ENCODE measurements around the gene KLHDC8B. TPM values are rescaled to one million over a fixed set of nuclear protein-coding genes. Genes with fewer than 3 reads are reported as not detected.

KLHDC8B gene
- total and polyA plus RNA-seq, 2 experiments from 2014 or later, result 72.0 to 86.4 TPM

GRCh38 chr3:49148159-49148558, 23.2 kb upstream of the KLHDC8B start:
- 84% methylated on average over 3 of the region's 5 CpGs for WGBS (ENCODE audit: low lambda C conversion rate, missing lambda C conversion rate)
- no peak overlapping the region for H3K4me2 ChIP-seq
- no peak overlapping the region for H3K27ac ChIP-seq

GRCh38 chr3:49151610-49152009, 19.8 kb upstream of the KLHDC8B start:
- H3K36me3 ChIP-seq (replicated peaks; ENCODE audit: insufficient read depth, low read depth), result no peaks in the 10 kb centered on the region
- H3K27ac ChIP-seq, result no peak overlapping the region
- H3K9me2 ChIP-seq (replicated peaks; ENCODE audit: insufficient read depth), result no peaks in the 10 kb centered on the region
- no peak for TF ChIP-seq EZH2phosphoT487 (IDR thresholded peaks at IDR 0.05; ENCODE audit: low read depth, severe bottlenecking, unreplicated experiment)
- TF ChIP-seq CTCF (IDR thresholded peaks at IDR 0.05; ENCODE audit: poor library complexity), result no peak
- TF ChIP-seq EZH2 (IDR thresholded peaks at IDR 0.05; ENCODE audit: borderline replicate concordance), result no peak
- H3K9me3 ChIP-seq (ENCODE audit: low read depth), result no peaks in the 10 kb centered on the region
- H2AFZ ChIP-seq, result no peak overlapping the region
- no peaks in the 10 kb centered on the region for H4K20me1 ChIP-seq (ENCODE audit: insufficient read depth, poor library complexity, severe bottlenecking)
- H3K4me2 ChIP-seq, result no peak overlapping the region
- 83% methylated on average over 2 of the region's 2 CpGs for WGBS (ENCODE audit: low lambda C conversion rate, missing lambda C conversion rate)
- peak; percentile 2 for DNase-seq (ENCODE audit: low spot score)
- H3K27me3 ChIP-seq, result no peaks in the 10 kb centered on the region
- no peaks in the 10 kb centered on the region for H3K79me2 ChIP-seq
- H3K4me3 ChIP-seq, result no peak overlapping the region
- H3K4me1 ChIP-seq (ENCODE audit: insufficient read depth), result no peaks in the 10 kb centered on the region

More at GRCh38 chr3:49148159-49148558, 23.2 kb upstream of the KLHDC8B start:
- no peaks in the 10 kb centered on the region for H3K9me3 ChIP-seq (ENCODE audit: low read depth)
- H3K4me3 ChIP-seq, result no peak overlapping the region
- H3K4me1 ChIP-seq (ENCODE audit: insufficient read depth), result no peaks in the 10 kb centered on the region
- no peaks in the 10 kb centered on the region for H3K36me3 ChIP-seq (replicated peaks; ENCODE audit: insufficient read depth, low read depth)
- TF ChIP-seq EZH2phosphoT487 (IDR thresholded peaks at IDR 0.05; ENCODE audit: low read depth, severe bottlenecking, unreplicated experiment) (no peak), CTCF (IDR thresholded peaks at IDR 0.05; ENCODE audit: poor library complexity) (no peak), EZH2 (IDR thresholded peaks at IDR 0.05; ENCODE audit: borderline replicate concordance) (no peak)
- no peaks in the 10 kb centered on the region for H3K79me2 ChIP-seq
- H2AFZ ChIP-seq, result no peak overlapping the region
- no peak for DNase-seq (ENCODE audit: low spot score)
- no peaks in the 10 kb centered on the region for H4K20me1 ChIP-seq (ENCODE audit: insufficient read depth, poor library complexity, severe bottlenecking)
- no peaks in the 10 kb centered on the region for H3K27me3 ChIP-seq
- no peaks in the 10 kb centered on the region for H3K9me2 ChIP-seq (replicated peaks; ENCODE audit: insufficient read depth)

- Histone ChIP-seq H3K36me3 (replicated peaks; ENCODE audit: insufficient read depth, low read depth) (no peaks in the 10 kb centered on the region), H4K20me1 (ENCODE audit: insufficient read depth, poor library complexity, severe bottlenecking) (no peaks in the 10 kb centered on the region), H3K4me2 (no peak overlapping the region), H3K27ac (no peak overlapping the region), H3K9me3 (ENCODE audit: low read depth) (no peaks in the 10 kb centered on the region), H3K27me3 (no peaks in the 10 kb centered on the region), H3K9me2 (replicated peaks; ENCODE audit: insufficient read depth) (no peaks in the 10 kb centered on the region), H3K4me3 (no peak overlapping the region), H3K79me2 (no peaks in the 10 kb centered on the region), H3K4me1 (ENCODE audit: insufficient read depth) (no peaks in the 10 kb centered on the region), H2AFZ (no peak overlapping the region)
- TF ChIP-seq EZH2phosphoT487 (IDR thresholded peaks at IDR 0.05; ENCODE audit: low read depth, severe bottlenecking, unreplicated experiment) (no peak), CTCF (IDR thresholded peaks at IDR 0.05; ENCODE audit: poor library complexity) (no peak), EZH2 (IDR thresholded peaks at IDR 0.05; ENCODE audit: borderline replicate concordance) (no peak)
- DNase-seq (ENCODE audit: low spot score), result no peak
- WGBS (ENCODE audit: low lambda C conversion rate, missing lambda C conversion rate), result 91% methylated on average over 3 of the region's 3 CpGs
Observed at GRCh38 chr3:49153349-49153912, 18.0 kb upstream of the KLHDC8B start.

All from hepatocyte (in vitro differentiated cells).